Measurements from ENCODE around the gene ATP5PO.
A peak's percentile ranks its signal among the peaks of the same experiment; 100 is the strongest.

The ATP5PO gene

GRCh38 chr21:33909756-33910155 is 5.8 kb downstream of the ATP5PO start:
- H3K14ac ChIP-seq (ENCODE audit: low read length) = no peak overlapping the region
- no peaks in the 10 kb centered on the region for H3K9me3 ChIP-seq (replicated peaks in 1 of 2; ENCODE audit: control insufficient read depth in 2 of 2, insufficient read depth in 1 of 2, low read depth in 1 of 2, low read length in 2 of 2)
- H2AK5ac ChIP-seq (ENCODE audit: low read depth, low read length) = no peak overlapping the region
- no peaks in the 10 kb centered on the region for H3K27me3 ChIP-seq (ENCODE audit: control insufficient read depth in 3 of 3, insufficient read depth in 3 of 3, low read depth in 1 of 3, low read length in 3 of 3)
- H3K4me3 ChIP-seq (ENCODE audit: low read length in 2 of 2) = no peak overlapping the region
- H2BK5ac ChIP-seq (ENCODE audit: low read length) = no peak overlapping the region
- H3K4me1 ChIP-seq (ENCODE audit: control insufficient read depth in 2 of 2, insufficient read depth in 1 of 2, low read depth in 1 of 2, low read length in 2 of 2) = peaks cover under 1 to 6% of the 10 kb centered on the region in 2 donors
- no peak overlapping the region for H3K4me2 ChIP-seq (ENCODE audit: insufficient read depth, low read length, poor library complexity, severe bottlenecking)
- H3K36me3 ChIP-seq (replicated peaks in 1 of 2; ENCODE audit: control insufficient read depth in 2 of 2, insufficient read depth in 2 of 2, low read length in 2 of 2) = peaks cover 37 to 97% of the 10 kb centered on the region in 2 donors
- no peak overlapping the region for H3K18ac ChIP-seq (ENCODE audit: low read length)
- no peak overlapping the region for H4K8ac ChIP-seq (ENCODE audit: low read depth, low read length)
- H3K9ac ChIP-seq (ENCODE audit: low read depth, low read length, poor library complexity) = no peak overlapping the region
- WGBS, 2 donors (ENCODE audit: extremely low coverage in 2 of 2, insufficient read length in 2 of 2, insufficient replicate concordance in 1 of 2) = no CpG with 5 or more reads among the region's 6 CpGs
- no peak for DNase-seq (ENCODE audit: low spot score)
- no peak overlapping the region for H3K4ac ChIP-seq (ENCODE audit: low read length)
- no peak overlapping the region for H4K91ac ChIP-seq (ENCODE audit: low read depth, low read length, poor library complexity)
- H3K23ac ChIP-seq (ENCODE audit: low read depth, low read length, poor library complexity) = no peak overlapping the region
- no peaks in the 10 kb centered on the region for H3K79me1 ChIP-seq (ENCODE audit: low read depth, low read length)
- no peak overlapping the region for H2AFZ ChIP-seq (ENCODE audit: low read length)
- H2BK120ac ChIP-seq (ENCODE audit: low read depth, low read length) = no peak overlapping the region
- H3K27ac ChIP-seq (replicated peaks; ENCODE audit: low read length) = no peak overlapping the region
- H2BK15ac ChIP-seq (ENCODE audit: low read length) = no peak overlapping the region
- H2BK12ac ChIP-seq (ENCODE audit: low read length) = no peak overlapping the region

- H3K14ac ChIP-seq (ENCODE audit: low read length) = no peak overlapping the region
- DNase-seq (ENCODE audit: low spot score) = no peak
- no CpG with 5 or more reads among the region's 6 CpGs for WGBS, 2 donors (ENCODE audit: extremely low coverage in 2 of 2, insufficient read length in 2 of 2, insufficient replicate concordance in 1 of 2)
- H2BK5ac ChIP-seq (ENCODE audit: low read length) = no peak overlapping the region
- H2AK5ac ChIP-seq (ENCODE audit: low read depth, low read length) = no peak overlapping the region
- no peak overlapping the region for H2BK15ac ChIP-seq (ENCODE audit: low read length)
- H3K9ac ChIP-seq (ENCODE audit: low read depth, low read length, poor library complexity) = no peak overlapping the region
- H3K36me3 ChIP-seq (replicated peaks in 1 of 2; ENCODE audit: control insufficient read depth in 2 of 2, insufficient read depth in 2 of 2, low read length in 2 of 2) = peaks cover 44 to 99% of the 10 kb centered on the region in 2 donors
- H3K4ac ChIP-seq (ENCODE audit: low read length) = no peak overlapping the region
- H2BK120ac ChIP-seq (ENCODE audit: low read depth, low read length) = no peak overlapping the region
- H4K91ac ChIP-seq (ENCODE audit: low read depth, low read length, poor library complexity) = no peak overlapping the region
- H3K4me3 ChIP-seq (ENCODE audit: low read length in 2 of 2) = no peak overlapping the region
- H2AFZ ChIP-seq (ENCODE audit: low read length) = no peak overlapping the region
- no peak overlapping the region for H3K27ac ChIP-seq (replicated peaks; ENCODE audit: low read length)
- H3K9me3 ChIP-seq (replicated peaks in 1 of 2; ENCODE audit: control insufficient read depth in 2 of 2, insufficient read depth in 1 of 2, low read depth in 1 of 2, low read length in 2 of 2) = no peaks in the 10 kb centered on the region
- H3K4me1 ChIP-seq (ENCODE audit: control insufficient read depth in 2 of 2, insufficient read depth in 1 of 2, low read depth in 1 of 2, low read length in 2 of 2) = no peaks in the 10 kb centered on the region
- H3K18ac ChIP-seq (ENCODE audit: low read length) = no peak overlapping the region
- H3K79me1 ChIP-seq (ENCODE audit: low read depth, low read length) = no peaks in the 10 kb centered on the region
- H3K4me2 ChIP-seq (ENCODE audit: insufficient read depth, low read length, poor library complexity, severe bottlenecking) = no peak overlapping the region
- no peak overlapping the region for H4K8ac ChIP-seq (ENCODE audit: low read depth, low read length)
- H3K27me3 ChIP-seq (ENCODE audit: control insufficient read depth in 3 of 3, insufficient read depth in 3 of 3, low read depth in 1 of 3, low read length in 3 of 3) = no peaks in the 10 kb centered on the region
- no peak overlapping the region for H3K23ac ChIP-seq (ENCODE audit: low read depth, low read length, poor library complexity)
- no peak overlapping the region for H2BK12ac ChIP-seq (ENCODE audit: low read length)
Measured at GRCh38 chr21:33908760-33909159, 6.8 kb downstream of the ATP5PO start.

DNA sequence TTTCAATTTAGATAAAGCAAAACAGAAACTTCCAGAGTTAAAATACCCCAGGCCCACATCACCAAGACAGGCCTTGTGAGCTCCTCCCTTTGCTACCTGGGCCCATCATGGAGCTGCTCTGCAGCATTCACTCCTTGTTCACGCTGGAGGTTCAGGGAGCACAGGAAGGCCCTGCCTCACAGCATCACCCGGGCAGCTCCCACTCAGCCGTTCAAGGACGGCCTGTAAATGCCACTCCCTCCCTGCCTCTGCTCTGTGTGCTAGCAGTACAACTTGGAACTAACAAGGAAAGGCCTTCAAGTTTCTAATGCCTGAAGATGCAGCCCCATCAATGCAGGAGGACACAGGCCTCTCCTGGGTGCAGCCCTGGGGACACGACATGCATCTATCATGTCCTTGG is 11.6 kb downstream of the ATP5PO start:
- no peaks in the 10 kb centered on the region for H3K4me1 ChIP-seq (ENCODE audit: control insufficient read depth in 2 of 2, insufficient read depth in 1 of 2, low read depth in 1 of 2, low read length in 2 of 2)
- no peak overlapping the region for H3K4ac ChIP-seq (ENCODE audit: low read length)
- H2AK5ac ChIP-seq (ENCODE audit: low read depth, low read length) = no peak overlapping the region
- no peak overlapping the region for H4K91ac ChIP-seq (ENCODE audit: low read depth, low read length, poor library complexity)
- H3K79me1 ChIP-seq (ENCODE audit: low read depth, low read length) = no peaks in the 10 kb centered on the region
- DNase-seq (ENCODE audit: low spot score) = no peak
- H3K14ac ChIP-seq (ENCODE audit: low read length) = no peak overlapping the region
- H2BK12ac ChIP-seq (ENCODE audit: low read length) = no peak overlapping the region
- H3K36me3 ChIP-seq (replicated peaks in 1 of 2; ENCODE audit: control insufficient read depth in 2 of 2, insufficient read depth in 2 of 2, low read length in 2 of 2) = peaks cover 46 to 82% of the 10 kb centered on the region in 2 donors
- no peak overlapping the region for H3K4me2 ChIP-seq (ENCODE audit: insufficient read depth, low read length, poor library complexity, severe bottlenecking)
- no peak overlapping the region for H3K9ac ChIP-seq (ENCODE audit: low read depth, low read length, poor library complexity)
- no peak overlapping the region for H2AFZ ChIP-seq (ENCODE audit: low read length)
- no peak overlapping the region for H2BK120ac ChIP-seq (ENCODE audit: low read depth, low read length)
- H3K9me3 ChIP-seq (replicated peaks in 1 of 2; ENCODE audit: control insufficient read depth in 2 of 2, insufficient read depth in 1 of 2, low read depth in 1 of 2, low read length in 2 of 2) = no peaks in the 10 kb centered on the region
- no peak overlapping the region for H3K23ac ChIP-seq (ENCODE audit: low read depth, low read length, poor library complexity)
- H3K27ac ChIP-seq (replicated peaks; ENCODE audit: low read length) = no peak overlapping the region
- no peak overlapping the region for H3K18ac ChIP-seq (ENCODE audit: low read length)
- H2BK5ac ChIP-seq (ENCODE audit: low read length) = no peak overlapping the region
- no peak overlapping the region for H4K8ac ChIP-seq (ENCODE audit: low read depth, low read length)
- no peak overlapping the region for H3K4me3 ChIP-seq (ENCODE audit: low read length in 2 of 2)
- H3K27me3 ChIP-seq (ENCODE audit: control insufficient read depth in 3 of 3, insufficient read depth in 3 of 3, low read depth in 1 of 3, low read length in 3 of 3) = no peaks in the 10 kb centered on the region
- no CpG with 5 or more reads among the region's 5 CpGs for WGBS, 2 donors (ENCODE audit: extremely low coverage in 2 of 2, insufficient read length in 2 of 2, insufficient replicate concordance in 1 of 2)
- no peak overlapping the region for H2BK15ac ChIP-seq (ENCODE audit: low read length)

DNA sequence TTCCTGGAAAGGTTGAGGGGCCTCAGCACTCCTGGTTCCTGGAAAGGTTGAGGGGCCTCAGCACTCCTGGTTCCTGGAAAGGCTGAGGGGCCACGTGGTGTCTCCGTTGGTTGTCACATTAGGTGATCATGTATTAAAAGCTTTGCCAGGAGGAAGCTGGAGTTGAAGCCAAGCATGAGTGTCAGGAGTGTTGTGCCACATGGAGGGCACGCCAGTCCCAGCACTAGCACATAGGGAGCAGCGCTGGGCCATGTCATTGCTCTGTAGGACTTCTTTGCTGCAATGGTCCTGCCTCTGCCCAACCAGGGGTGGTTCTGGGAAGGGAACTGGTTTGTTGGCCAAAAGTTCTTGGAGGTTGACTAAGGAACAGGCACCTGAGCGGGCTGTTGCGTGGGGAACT is 13.3 kb downstream of the ATP5PO start:
- peaks cover 2 to 5% of the 10 kb centered on the region in 2 donors for H3K4me1 ChIP-seq (ENCODE audit: control insufficient read depth in 2 of 2, insufficient read depth in 1 of 2, low read depth in 1 of 2, low read length in 2 of 2)
- H4K8ac ChIP-seq (ENCODE audit: low read depth, low read length) = no peak overlapping the region
- H2AFZ ChIP-seq (ENCODE audit: low read length) = no peak overlapping the region
- no peaks in the 10 kb centered on the region for H3K27me3 ChIP-seq (ENCODE audit: control insufficient read depth in 3 of 3, insufficient read depth in 3 of 3, low read depth in 1 of 3, low read length in 3 of 3)
- no peak for DNase-seq (ENCODE audit: low spot score)
- no peak overlapping the region for H3K4me3 ChIP-seq (ENCODE audit: low read length in 2 of 2)
- H2BK5ac ChIP-seq (ENCODE audit: low read length) = no peak overlapping the region
- H3K23ac ChIP-seq (ENCODE audit: low read depth, low read length, poor library complexity) = no peak overlapping the region
- no peak overlapping the region for H2BK15ac ChIP-seq (ENCODE audit: low read length)
- H2BK12ac ChIP-seq (ENCODE audit: low read length) = no peak overlapping the region
- H3K36me3 ChIP-seq (replicated peaks in 1 of 2; ENCODE audit: control insufficient read depth in 2 of 2, insufficient read depth in 2 of 2, low read length in 2 of 2) = peaks cover 36 to 65% of the 10 kb centered on the region in 2 donors
- no peak overlapping the region for H2AK5ac ChIP-seq (ENCODE audit: low read depth, low read length)
- no peak overlapping the region for H3K4me2 ChIP-seq (ENCODE audit: insufficient read depth, low read length, poor library complexity, severe bottlenecking)
- no peak overlapping the region for H3K14ac ChIP-seq (ENCODE audit: low read length)
- H3K18ac ChIP-seq (ENCODE audit: low read length) = no peak overlapping the region
- H2BK120ac ChIP-seq (ENCODE audit: low read depth, low read length) = no peak overlapping the region
- H3K9me3 ChIP-seq (replicated peaks in 1 of 2; ENCODE audit: control insufficient read depth in 2 of 2, insufficient read depth in 1 of 2, low read depth in 1 of 2, low read length in 2 of 2) = no peaks in the 10 kb centered on the region
- H3K27ac ChIP-seq (replicated peaks; ENCODE audit: low read length) = no peak overlapping the region
- H3K79me1 ChIP-seq (ENCODE audit: low read depth, low read length) = no peaks in the 10 kb centered on the region
- peak overlapping the region; percentile 19 for H4K91ac ChIP-seq (ENCODE audit: low read depth, low read length, poor library complexity)
- no peak overlapping the region for H3K4ac ChIP-seq (ENCODE audit: low read length)
- no peak overlapping the region for H3K9ac ChIP-seq (ENCODE audit: low read depth, low read length, poor library complexity)
- WGBS, 2 donors (ENCODE audit: extremely low coverage in 2 of 2, insufficient read length in 2 of 2, insufficient replicate concordance in 1 of 2) = no CpG with 5 or more reads among the region's 6 CpGs

Measured in neuronal stem cell (in vitro differentiated cells).